Activated CD4-positive, alpha-beta memory T cell treated with anti-CD3 and anti-CD28 coated beads for 36 hours (primary cell): ENCODE measurements around the gene SLC25A44. TPM values are rescaled to one million over a fixed set of nuclear protein-coding genes. Genes with fewer than 3 reads are reported as not detected.
"Not testable (repeated sequence)": the region's sequence is repeated elsewhere in the genome, so short reads cannot be mapped to it uniquely, and the experiment has no call there.

Source experiments
- CTCF ChIA-PET: fragments of 350-600 bp; sonication (Branson Sonifier 250); formaldehyde crosslinking; loops from one replicate; lab custom pipeline; 2021; ENCODE audit warnings: antibody characterized with exemption, inconsistent platforms; lab: Charles Lee
- POLR2A ChIA-PET: fragments of 350-600 bp; sonication (Branson Sonifier 250); formaldehyde crosslinking; loops from one replicate; lab custom pipeline; 2021; ENCODE audit warnings: antibody characterized with exemption; lab: Charles Lee
- DNase-seq: peaks from one replicate; pipeline ENCODE4 v3.0.0-alpha.2; 2020
- H3K27ac Mint-ChIP-seq: one replicate; pipeline ENCODE4 v1.8.0; 2021; ENCODE audit warnings: mixed read lengths
- H3K27me3 Mint-ChIP-seq: one replicate; pipeline ENCODE4 v1.8.0; 2021; ENCODE audit warnings: mixed read lengths
- H3K36me3 Mint-ChIP-seq: one replicate; pipeline ENCODE4 v1.8.0; 2021; ENCODE audit warnings: mixed read lengths
- H3K4me1 Mint-ChIP-seq: one replicate; pipeline ENCODE4 v1.8.0; 2021; ENCODE audit warnings: low read depth, mixed read lengths
- H3K4me3 Mint-ChIP-seq: one replicate; pipeline ENCODE4 v1.8.0; 2021; ENCODE audit warnings: mild to moderate bottlenecking, mixed read lengths
- H3K9me3 Mint-ChIP-seq: one replicate; pipeline ENCODE4 v1.8.0; 2021; ENCODE audit warnings: mixed read lengths
- intact Hi-C: fragments of 100-400 bp; cut with micrococcal nuclease; formaldehyde crosslinking; loops from one replicate; pipeline ENCODE4 v1.15.1; 2023
- total RNA-seq, 2 experiments: library from RNA; stranded (reverse); gene quantifications; one replicate each; pipeline ENCODE4 v1.2.3, GENCODE V29; 2021

Gene SLC25A44
- total RNA-seq, 2 experiments from 2014 or later = 61.3 to 62.2 TPM

GRCh38 chr1:156211243-156211642 lies 17.3 kb downstream of the SLC25A44 start:
- CTCF ChIA-PET = interaction anchor here (1.5 to 5.4 kb wide), 2 partner anchors 14 to 70 kb away, joined by 3 to 78 read pairs; no protein-coding TSS in a partner anchor
- intact Hi-C loops = loop anchor here (5.0 kb wide), 1 partner anchor 291 kb away; the partner anchor contains the start of gene MEF2D
- POLR2A ChIA-PET = interaction anchor here (0.6 to 5.2 kb wide), 4 partner anchors 10 to 15 kb away, joined by 3 to 85 read pairs (median 4); no protein-coding TSS in a partner anchor
- Mint-ChIP-seq H3K36me3 (peaks cover 63% of the 10 kb centered on the region), H3K27ac (peak overlapping the region; percentile 96), H3K9me3 (no peaks in the 10 kb centered on the region), H3K4me1 (peaks cover 28% of the 10 kb centered on the region), H3K27me3 (no peaks in the 10 kb centered on the region), H3K4me3 (no peak overlapping the region)
- DNase-seq = no peak

GRCh38 chr1:156212130-156212529 lies 18.2 kb downstream of the SLC25A44 start:
- POLR2A ChIA-PET = interaction anchor here (0.8 to 5.2 kb wide), 12 partner anchors 12 to 289 kb away, joined by 3 to 85 read pairs (median 14); partner anchors contain the start of genes SLC25A44 and SMG5
- CTCF ChIA-PET = interaction anchor here (0.6 to 5.4 kb wide), 10 partner anchors 10 to 1039 kb away, joined by 3 to 78 read pairs (median 4); partner anchors contain the start of genes KRTCAP2 and SLC25A44
- Mint-ChIP-seq H3K4me3 (peak overlapping the region; percentile 76), H3K36me3 (peaks cover 60% of the 10 kb centered on the region), H3K27ac (peak overlapping the region; percentile 96), H3K4me1 (peaks cover 33% of the 10 kb centered on the region), H3K9me3 (no peaks in the 10 kb centered on the region), H3K27me3 (no peaks in the 10 kb centered on the region)
- no peak for DNase-seq
- intact Hi-C loops = loop anchor here (2.0 to 5.0 kb wide), 2 partner anchors 71 to 290 kb away; partner anchors contain the start of genes MEF2D and SMG5

- intact Hi-C loops = loop anchor here (1.0 to 5.0 kb wide), 4 partner anchors 10 to 289 kb away; partner anchors contain the start of genes MEF2D and SMG5
- ChIA-PET POLR2A (interaction anchor here (0.6 to 5.2 kb wide), 17 partner anchors 11 to 288 kb away, joined by 3 to 85 read pairs (median 7); partner anchors contain the start of genes LMNA, SEMA4A, SLC25A44 and SMG5), CTCF (interaction anchor here (0.6 to 5.4 kb wide), 14 partner anchors 9 to 1040 kb away, joined by 3 to 78 read pairs (median 4); partner anchors contain the start of genes KRTCAP2 and SLC25A44)
- DNase-seq = peak; percentile 98
- Mint-ChIP-seq H3K4me3 (peak within 1 kb of the TSS; percentile 76), H3K9me3 (no peaks in the 10 kb centered on the region), H3K36me3 (peaks cover 56% of the 10 kb centered on the region), H3K27ac (peak within 1 kb of the TSS; percentile 96), H3K4me1 (peaks cover 40% of the 10 kb centered on the region), H3K27me3 (no peaks in the 10 kb centered on the region)
These were observed 19.1 kb downstream of the SLC25A44 start, which contains the start of gene PMF1 for GRCh38 chr1:156212833-156213643. Gene PMF1, plus strand, starts transcription at chr1:156213007. Its CDS starts 9 bp downstream, at chr1:156213016.

- Mint-ChIP-seq H3K9me3 (no peaks in the 10 kb centered on the region), H3K4me1 (peaks cover 41% of the 10 kb centered on the region), H3K27me3 (no peaks in the 10 kb centered on the region), H3K36me3 (peaks cover 56% of the 10 kb centered on the region), H3K4me3 (peak overlapping the region; percentile 76), H3K27ac (peak overlapping the region; percentile 96)
- intact Hi-C loops = loop anchor here (1.0 to 5.0 kb wide), 4 partner anchors 10 to 289 kb away; partner anchors contain the start of genes MEF2D and SMG5
- CTCF ChIA-PET = interaction anchor here (0.7 to 5.4 kb wide), 8 partner anchors 12 to 147 kb away, joined by 3 to 78 read pairs (median 8); partner anchors contain the start of gene SLC25A44
- no peak for DNase-seq
- POLR2A ChIA-PET = interaction anchor here (0.6 to 5.2 kb wide), 12 partner anchors 11 to 183 kb away, joined by 3 to 85 read pairs (median 14); partner anchors contain the start of genes LMNA, SEMA4A, SLC25A44 and SMG5
These were observed 19.7 kb downstream of the SLC25A44 start for GRCh38 chr1:156213644-156213966.

GRCh38 chr1:156214024-156214748 lies 20.3 kb downstream of the SLC25A44 start:
- intact Hi-C loops = loop anchor here (1.0 to 5.0 kb wide), 2 partner anchors 21 to 288 kb away; partner anchors contain the start of gene MEF2D
- CTCF ChIA-PET = interaction anchor here (1.2 to 5.4 kb wide), 4 partner anchors 11 to 117 kb away, joined by 7 to 78 read pairs (median 8); no protein-coding TSS in a partner anchor
- POLR2A ChIA-PET = interaction anchor here (0.6 to 5.2 kb wide), 12 partner anchors 10 to 303 kb away, joined by 3 to 85 read pairs (median 14); partner anchors contain the start of genes LMNA, SEMA4A and SLC25A44
- H3K27me3 Mint-ChIP-seq = no peaks in the 10 kb centered on the region
- H3K27ac Mint-ChIP-seq = peak overlapping the region; percentile 96
- DNase-seq = peak; percentile 74
- peaks cover 43% of the 10 kb centered on the region for H3K4me1 Mint-ChIP-seq
- peaks cover 52% of the 10 kb centered on the region for H3K36me3 Mint-ChIP-seq
- peak overlapping the region; percentile 76 for H3K4me3 Mint-ChIP-seq
- H3K9me3 Mint-ChIP-seq = peaks cover 1% of the 10 kb centered on the region

- H3K27me3 Mint-ChIP-seq, H3K9me3 Mint-ChIP-seq, intact Hi-C loops, DNase-seq: not testable (repeated sequence)
- Mint-ChIP-seq H3K4me3 (peak overlapping the region; percentile 20), H3K36me3 (peaks cover 57% of the 10 kb centered on the region), H3K4me1 (peaks cover 62% of the 10 kb centered on the region), H3K27ac (peak overlapping the region; percentile 98)
- ChIA-PET POLR2A (interaction anchor here (4.3 to 4.6 kb wide), 2 partner anchors 18 to 119 kb away, joined by 28 to 62 read pairs; no protein-coding TSS in a partner anchor), CTCF (interaction anchor here (2.6 kb wide), 1 partner anchor 119 kb away, joined by 8 read pairs; no protein-coding TSS in a partner anchor)
These were observed 22.6 kb downstream of the SLC25A44 start for GRCh38 chr1:156216361-156217086.

GRCh38 chr1:156217871-156218270 lies 24.0 kb downstream of the SLC25A44 start:
- intact Hi-C loops = loop anchor here (1.0 kb wide), 2 partner anchors 8 to 57 kb away; no protein-coding TSS in a partner anchor
- ChIA-PET CTCF (interaction anchor here (0.6 to 1.3 kb wide), 12 partner anchors 8 to 1959 kb away, joined by 3 to 11 read pairs (median 4); no protein-coding TSS in a partner anchor), POLR2A (interaction anchor here (0.7 to 3.0 kb wide), 14 partner anchors 8 to 121 kb away, joined by 3 to 27 read pairs (median 4); partner anchors contain the start of genes LMNA, SLC25A44 and SMG5)
- Mint-ChIP-seq H3K9me3 (peaks cover 3% of the 10 kb centered on the region), H3K27me3 (no peaks in the 10 kb centered on the region), H3K4me1 (peaks cover 68% of the 10 kb centered on the region), H3K36me3 (peaks cover 65% of the 10 kb centered on the region), H3K4me3 (peak overlapping the region; percentile 81), H3K27ac (peak overlapping the region; percentile 98)
- DNase-seq = peak; percentile 64

- ChIA-PET CTCF (interaction anchor here (1.3 to 2.0 kb wide), 2 partner anchors 75 to 79 kb away, joined by 5 to 7 read pairs; no protein-coding TSS in a partner anchor), POLR2A (interaction anchor here (1.0 kb wide), 1 partner anchor 124 kb away, joined by 7 read pairs; no protein-coding TSS in a partner anchor)
- peaks cover 3% of the 10 kb centered on the region for H3K9me3 Mint-ChIP-seq
- peaks cover 61% of the 10 kb centered on the region for H3K36me3 Mint-ChIP-seq
- H3K4me1 Mint-ChIP-seq = peaks cover 74% of the 10 kb centered on the region
- DNase-seq = no peak
- intact Hi-C loops = loop anchor here (5.0 to 10.0 kb wide), 2 partner anchors 117 to 275 kb away; partner anchors contain the start of genes CCT3, RXFP4 and TSACC
- H3K27ac Mint-ChIP-seq = peak overlapping the region; percentile 98
- H3K4me3 Mint-ChIP-seq = no peak overlapping the region
- H3K27me3 Mint-ChIP-seq = no peaks in the 10 kb centered on the region
These were observed 26.3 kb downstream of the SLC25A44 start for GRCh38 chr1:156220226-156220625.

- intact Hi-C loops = loop anchor here (5.0 to 10.0 kb wide), 2 partner anchors 115 to 277 kb away; partner anchors contain the start of genes CCT3, RXFP4 and TSACC
- no peaks in the 10 kb centered on the region for H3K27me3 Mint-ChIP-seq
- H3K36me3 Mint-ChIP-seq = peaks cover 66% of the 10 kb centered on the region
- peaks cover 3% of the 10 kb centered on the region for H3K9me3 Mint-ChIP-seq
- CTCF ChIA-PET = interaction anchor here (0.9 to 6.2 kb wide), 4 partner anchors 10 to 126 kb away, joined by 3 to 70 read pairs (median 6); partner anchors contain the start of gene PMF1
- peak; percentile 45 for DNase-seq
- peaks cover 76% of the 10 kb centered on the region for H3K4me1 Mint-ChIP-seq
- POLR2A ChIA-PET = interaction anchor here (0.7 to 6.3 kb wide), 10 partner anchors 9 to 174 kb away, joined by 3 to 85 read pairs (median 5); partner anchors contain the start of genes PMF1, SLC25A44 and SMG5
- H3K27ac Mint-ChIP-seq = peak overlapping the region; percentile 98
- H3K4me3 Mint-ChIP-seq = peak overlapping the region; percentile 67
These were observed 28.2 kb downstream of the SLC25A44 start for GRCh38 chr1:156221986-156222692.
